ENCODE results near the gene MAP3K13. TPM values are rescaled to one million over a fixed set of nuclear protein-coding genes. Genes with fewer than 3 reads are reported as not detected.

MAP3K13 gene
- total and polyA plus RNA-seq, 2 of the 13 experiments (the other 11 are each of a cell fraction or from before 2014, with no cell fraction given): 24.2 to 26.5 TPM

DNA sequence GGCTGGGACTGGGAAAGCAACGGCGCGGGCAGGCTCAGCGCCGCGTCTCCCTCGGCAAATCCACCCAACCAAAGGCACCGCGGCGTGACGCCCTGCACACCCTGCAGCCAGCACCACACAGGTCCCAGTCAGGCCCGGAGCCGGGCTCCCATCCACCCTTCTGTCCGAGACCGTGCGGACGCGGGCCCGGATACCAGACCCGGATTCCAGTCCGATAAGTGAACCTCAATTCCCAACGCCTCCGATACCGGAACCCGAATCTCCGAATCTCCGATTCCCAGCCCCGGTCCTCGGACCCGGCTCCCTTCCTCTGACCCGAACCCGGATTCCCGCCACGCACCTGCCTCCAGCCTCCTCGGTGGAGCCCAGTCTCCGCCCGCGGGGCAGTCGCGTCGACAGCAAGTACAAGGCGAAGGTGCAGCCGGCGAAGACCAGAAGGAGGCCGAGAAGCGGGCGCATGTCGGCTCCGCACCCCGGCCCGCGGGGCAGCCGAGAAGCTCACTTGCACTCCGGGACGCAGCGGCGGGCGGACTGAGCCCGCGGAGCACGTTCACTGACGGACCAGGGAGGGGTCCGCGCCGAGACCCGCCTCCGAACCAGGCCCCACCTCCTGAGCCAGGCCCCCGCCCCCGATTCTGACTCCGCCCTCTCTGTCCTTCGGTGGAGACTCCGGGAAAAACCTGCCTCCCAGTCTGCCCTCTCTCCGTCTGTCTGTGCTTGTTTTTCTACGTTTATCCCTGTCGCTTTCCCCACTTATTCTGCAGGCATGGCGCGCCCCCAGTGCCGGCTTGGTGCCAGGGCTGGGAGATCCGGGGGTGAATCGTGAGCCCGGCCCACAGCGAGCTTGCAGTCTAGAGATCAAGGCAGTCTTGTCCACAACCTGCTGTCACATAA, 135.8 kb downstream of the MAP3K13 start, which contains the start of gene TMEM41A (continued):
- TF ChIP-seq ZBED4 (CRISPR knock-in tag; IDR thresholded peaks at IDR 0.05; ENCODE audit: borderline replicate concordance): peak; percentile 90
- TF ChIP-seq ZNF136 (CRISPR knock-in tag; IDR thresholded peaks at IDR 0.05; ENCODE audit: low read depth): peak; percentile 89; the same call in 1 of the 2 replicates
- TF ChIP-seq CBFB (CRISPR knock-in tag; IDR thresholded peaks at IDR 0.05): peak; percentile 95
- TF ChIP-seq ETV6 (CRISPR knock-in tag; conservative IDR thresholded peaks at IDR 0.05): peak; percentile 65; the same call in 1 of the 2 replicates
- peak; percentile 67; the same call in 1 of the 2 replicates for TF ChIP-seq NR2C2 (CRISPR knock-in tag; IDR thresholded peaks at IDR 0.05; ENCODE audit: borderline replicate concordance)
- peak; percentile 92; the same call in 1 of the 2 replicates for TF ChIP-seq ZNF580 (CRISPR knock-in tag; IDR thresholded peaks at IDR 0.05; ENCODE audit: borderline replicate concordance, low read depth)
- TF ChIP-seq, protein P1, sequence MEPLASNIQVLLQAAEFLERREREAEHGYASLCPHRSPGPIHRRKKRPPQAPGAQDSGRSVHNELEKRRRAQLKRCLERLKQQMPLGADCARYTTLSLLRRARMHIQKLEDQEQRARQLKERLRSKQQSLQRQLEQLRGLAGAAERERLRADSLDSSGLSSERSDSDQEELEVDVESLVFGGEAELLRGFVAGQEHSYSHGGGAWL (CRISPR knock-in tag; IDR thresholded peaks at IDR 0.05): peak; percentile 59; the same call in 1 of the 2 replicates
- peak; percentile 86 for TF ChIP-seq ZBTB7B (CRISPR knock-in tag; IDR thresholded peaks at IDR 0.05)
- TF ChIP-seq HNF4A (CRISPR knock-in tag; IDR thresholded peaks at IDR 0.05): peak; percentile 57; the same call in 1 of the 2 replicates
- TF ChIP-seq ZNF790 (CRISPR knock-in tag; IDR thresholded peaks at IDR 0.05; ENCODE audit: borderline replicate concordance): peak; percentile 83; the same call in 1 of the 2 replicates
- peak; percentile 68; the same call in 1 of the 2 replicates for TF ChIP-seq CAMTA2 (CRISPR knock-in tag; IDR thresholded peaks at IDR 0.05; ENCODE audit: borderline replicate concordance)
- peak; percentile 41; the same call in 1 of the 2 replicates for TF ChIP-seq DR1 (CRISPR knock-in tag; IDR thresholded peaks at IDR 0.05)
- TF ChIP-seq MTF2 (CRISPR knock-in tag; IDR thresholded peaks at IDR 0.05; ENCODE audit: borderline replicate concordance): no peak
- 0 out of 2 replicates have a peak, but pooled peaks have one; percentile 23 for TF ChIP-seq PAX8 (CRISPR knock-in tag; IDR thresholded peaks at IDR 0.05; ENCODE audit: borderline replicate concordance)
- TF ChIP-seq MTA3 (CRISPR knock-in tag; IDR thresholded peaks at IDR 0.05): no peak
- TF ChIP-seq KDM5A (IDR thresholded peaks at IDR 0.05; ENCODE audit: borderline replicate concordance, low read length): peak; percentile 99
- TF ChIP-seq ZBTB20 (CRISPR knock-in tag; IDR thresholded peaks at IDR 0.05; ENCODE audit: borderline replicate concordance, low read depth): peak; percentile 73
- TF ChIP-seq BRCA1 (CRISPR knock-in tag; IDR thresholded peaks at IDR 0.05): no peak
- TF ChIP-seq NONO (IDR thresholded peaks at IDR 0.05): no peak
- peak; percentile 97 for TF ChIP-seq NONO (CRISPR knock-in tag; conservative IDR thresholded peaks at IDR 0.05)
- TF ChIP-seq ZNF598 (CRISPR knock-in tag; IDR thresholded peaks at IDR 0.05; ENCODE audit: borderline replicate concordance): peak; percentile 98
- peak; percentile 93 for TF ChIP-seq MYC (CRISPR knock-in tag; IDR thresholded peaks at IDR 0.05; ENCODE audit: borderline replicate concordance)

Data from HepG2 (cell line).